ENCODE data around the gene LMCD1. TPM values are rescaled to one million over a fixed set of nuclear protein-coding genes. Genes with fewer than 3 reads are reported as not detected.
A peak's percentile ranks its signal among the peaks of the same experiment; 100 is the strongest.

The LMCD1 gene
- total and polyA plus RNA-seq, 2 experiments from 2014 or later: 22.9 to 27.7 TPM

- no peak for TF ChIP-seq CTCF (IDR thresholded peaks at IDR 0.05; ENCODE audit: low read depth, low read length)
- no peaks in the 10 kb centered on the region for H3K4me1 ChIP-seq (ENCODE audit: low read depth)
- H3K27ac ChIP-seq: no peak overlapping the region
- no peaks in the 10 kb centered on the region for H3K36me3 ChIP-seq
- DNase-seq (ENCODE audit: low read depth in 1 of 2, low spot score in 1 of 2): no peak
- H3K4me3 ChIP-seq: no peak overlapping the region
- no peaks in the 10 kb centered on the region for H3K27me3 ChIP-seq
- H3K9me3 ChIP-seq (ENCODE audit: low read depth): no peaks in the 10 kb centered on the region
These were observed 72.5 kb downstream of the LMCD1 start for GRCh38 chr3:8574040-8574669.

- Histone ChIP-seq H3K4me3 (no peak overlapping the region), H3K27me3 (no peaks in the 10 kb centered on the region), H3K9me3 (ENCODE audit: low read depth) (no peaks in the 10 kb centered on the region), H3K27ac (no peak overlapping the region), H3K36me3 (no peaks in the 10 kb centered on the region), H3K4me1 (ENCODE audit: low read depth) (no peaks in the 10 kb centered on the region)
- no peak for TF ChIP-seq CTCF (IDR thresholded peaks at IDR 0.05; ENCODE audit: low read depth, low read length)
- DNase-seq (ENCODE audit: low read depth in 1 of 2, low spot score in 1 of 2): no peak
These were observed 73.2 kb downstream of the LMCD1 start for GRCh38 chr3:8574670-8575322.

GRCh38 chr3:8575364-8576104, 73.9 kb downstream of the LMCD1 start:
- no peaks in the 10 kb centered on the region for H3K4me1 ChIP-seq (ENCODE audit: low read depth)
- peak in 1 of 2 donors; percentile 32 for DNase-seq (ENCODE audit: low read depth in 1 of 2, low spot score in 1 of 2)
- no peaks in the 10 kb centered on the region for H3K9me3 ChIP-seq (ENCODE audit: low read depth)
- no peaks in the 10 kb centered on the region for H3K36me3 ChIP-seq
- H3K27ac ChIP-seq: no peak overlapping the region
- H3K4me3 ChIP-seq: no peak overlapping the region
- no peak for TF ChIP-seq CTCF (IDR thresholded peaks at IDR 0.05; ENCODE audit: low read depth, low read length)
- no peaks in the 10 kb centered on the region for H3K27me3 ChIP-seq

- H3K36me3 ChIP-seq: no peaks in the 10 kb centered on the region
- H3K27ac ChIP-seq: no peak overlapping the region
- H3K4me1 ChIP-seq (ENCODE audit: low read depth): no peaks in the 10 kb centered on the region
- DNase-seq (ENCODE audit: low read depth in 1 of 2, low spot score in 1 of 2): no peak
- H3K4me3 ChIP-seq: no peak overlapping the region
- no peaks in the 10 kb centered on the region for H3K27me3 ChIP-seq
- no peaks in the 10 kb centered on the region for H3K9me3 ChIP-seq (ENCODE audit: low read depth)
- no peak for TF ChIP-seq CTCF (IDR thresholded peaks at IDR 0.05; ENCODE audit: low read depth, low read length)
These were observed 74.8 kb downstream of the LMCD1 start for GRCh38 chr3:8576436-8576835.

- Histone ChIP-seq H3K36me3 (no peaks in the 10 kb centered on the region), H3K27me3 (no peaks in the 10 kb centered on the region), H3K9me3 (ENCODE audit: low read depth) (no peaks in the 10 kb centered on the region), H3K4me3 (no peak overlapping the region), H3K4me1 (ENCODE audit: low read depth) (no peaks in the 10 kb centered on the region), H3K27ac (no peak overlapping the region)
- TF ChIP-seq CTCF (IDR thresholded peaks at IDR 0.05; ENCODE audit: low read depth, low read length): no peak
- DNase-seq (ENCODE audit: low read depth in 1 of 2, low spot score in 1 of 2): peak in 1 of 2 donors; percentile 54
These were observed 75.4 kb downstream of the LMCD1 start for GRCh38 chr3:8576841-8577571.

Measured in cardiac muscle cell (in vitro differentiated cells and primary cell).